ENCODE measurements around the gene PPEF2.

The PPEF2 gene

DNA sequence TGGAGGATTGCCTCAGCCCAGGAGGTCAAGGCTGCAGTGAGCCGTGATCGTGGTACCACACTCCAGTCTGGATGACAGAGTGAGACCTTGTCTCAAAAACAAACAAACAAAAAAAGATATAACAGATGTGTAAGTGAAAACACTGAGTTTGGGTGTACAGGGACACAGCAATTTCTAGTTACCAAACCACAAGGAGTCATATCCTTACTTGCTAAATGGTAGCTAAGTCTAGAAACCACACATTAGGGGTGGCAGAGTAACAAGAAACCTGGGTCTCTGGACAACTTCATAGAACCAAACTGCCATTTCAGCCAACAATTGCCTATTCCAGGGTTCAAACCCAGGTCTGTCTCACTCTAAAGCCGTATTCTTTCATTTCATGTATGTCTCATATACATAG lies 20.8 kb downstream of the PPEF2 start:
- CTCF ChIA-PET, result interaction anchor here (2.1 kb wide), 1 partner anchor 14 kb away, joined by 12 read pairs; no protein-coding TSS in a partner anchor
- POLR2A ChIA-PET, result no interaction called here
- no peak for DNase-seq (ENCODE audit: extremely low spot score)
- TF ChIP-seq, protein P1, sequence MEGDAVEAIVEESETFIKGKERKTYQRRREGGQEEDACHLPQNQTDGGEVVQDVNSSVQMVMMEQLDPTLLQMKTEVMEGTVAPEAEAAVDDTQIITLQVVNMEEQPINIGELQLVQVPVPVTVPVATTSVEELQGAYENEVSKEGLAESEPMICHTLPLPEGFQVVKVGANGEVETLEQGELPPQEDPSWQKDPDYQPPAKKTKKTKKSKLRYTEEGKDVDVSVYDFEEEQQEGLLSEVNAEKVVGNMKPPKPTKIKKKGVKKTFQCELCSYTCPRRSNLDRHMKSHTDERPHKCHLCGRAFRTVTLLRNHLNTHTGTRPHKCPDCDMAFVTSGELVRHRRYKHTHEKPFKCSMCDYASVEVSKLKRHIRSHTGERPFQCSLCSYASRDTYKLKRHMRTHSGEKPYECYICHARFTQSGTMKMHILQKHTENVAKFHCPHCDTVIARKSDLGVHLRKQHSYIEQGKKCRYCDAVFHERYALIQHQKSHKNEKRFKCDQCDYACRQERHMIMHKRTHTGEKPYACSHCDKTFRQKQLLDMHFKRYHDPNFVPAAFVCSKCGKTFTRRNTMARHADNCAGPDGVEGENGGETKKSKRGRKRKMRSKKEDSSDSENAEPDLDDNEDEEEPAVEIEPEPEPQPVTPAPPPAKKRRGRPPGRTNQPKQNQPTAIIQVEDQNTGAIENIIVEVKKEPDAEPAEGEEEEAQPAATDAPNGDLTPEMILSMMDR (IDR thresholded peaks at IDR 0.05; ENCODE audit: control extremely low read depth, extremely low read depth, low read depth, missing control alignments), result no peak

DNA sequence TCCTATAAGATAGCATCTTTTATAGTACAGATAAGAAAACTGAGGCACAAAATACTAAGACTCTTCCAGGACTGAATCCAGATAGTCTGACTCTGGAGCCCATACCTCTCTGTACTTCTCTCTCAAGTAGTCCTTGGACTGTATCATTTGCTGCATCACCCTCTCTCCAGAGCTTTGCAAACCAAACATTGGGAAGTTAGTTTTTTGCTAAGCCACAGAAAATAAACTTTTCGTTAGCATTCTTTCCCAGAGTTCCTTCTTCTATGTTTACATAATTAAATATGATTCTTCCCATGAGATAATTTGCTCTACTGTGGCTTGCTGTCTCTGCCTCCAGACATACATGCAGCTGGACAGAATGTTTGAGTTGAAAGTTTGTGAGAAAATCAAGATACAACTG lies 22.0 kb downstream of the PPEF2 start:
- ChIA-PET CTCF (interaction anchor here (1.5 kb wide), 1 partner anchor 27 kb away, joined by 3 read pairs; no protein-coding TSS in a partner anchor), POLR2A (no interaction called here)
- DNase-seq (ENCODE audit: extremely low spot score), result no peak
- TF ChIP-seq, protein P1 (IDR thresholded peaks at IDR 0.05; ENCODE audit: control extremely low read depth, extremely low read depth, low read depth, missing control alignments), result no peak

DNA sequence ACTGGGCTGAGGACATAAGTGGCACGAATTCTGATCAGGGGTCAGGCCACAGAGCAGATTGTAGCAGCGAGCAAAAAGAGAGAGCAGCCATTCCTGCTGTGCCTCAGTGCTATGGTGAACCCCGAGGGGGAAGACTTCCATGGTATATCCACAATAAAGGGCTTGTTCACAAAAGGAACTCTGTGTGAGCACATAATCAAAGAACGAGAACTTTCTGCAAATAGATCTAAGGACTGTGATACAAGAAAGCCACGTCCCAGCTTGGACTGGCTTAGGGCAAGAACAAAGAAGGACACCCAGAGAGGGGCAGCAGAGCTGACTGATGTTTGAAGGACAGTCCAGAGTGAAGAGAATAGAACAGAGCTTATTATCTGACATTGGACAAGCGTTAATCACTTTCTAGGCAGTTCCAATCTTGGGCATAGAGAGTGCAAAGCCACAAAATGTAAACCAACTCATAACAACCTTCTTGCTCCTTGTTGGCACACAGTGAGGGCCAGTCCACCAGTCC lies 24.0 kb downstream of the PPEF2 start:
- no peak for DNase-seq (ENCODE audit: extremely low spot score)
- ChIA-PET CTCF (interaction anchor here (1.0 to 1.1 kb wide), 2 partner anchors 15 to 30 kb away, joined by 3 to 4 read pairs; no protein-coding TSS in a partner anchor), POLR2A (no interaction called here)
- TF ChIP-seq, protein P1 (IDR thresholded peaks at IDR 0.05; ENCODE audit: control extremely low read depth, extremely low read depth, low read depth, missing control alignments), result no peak

DNA sequence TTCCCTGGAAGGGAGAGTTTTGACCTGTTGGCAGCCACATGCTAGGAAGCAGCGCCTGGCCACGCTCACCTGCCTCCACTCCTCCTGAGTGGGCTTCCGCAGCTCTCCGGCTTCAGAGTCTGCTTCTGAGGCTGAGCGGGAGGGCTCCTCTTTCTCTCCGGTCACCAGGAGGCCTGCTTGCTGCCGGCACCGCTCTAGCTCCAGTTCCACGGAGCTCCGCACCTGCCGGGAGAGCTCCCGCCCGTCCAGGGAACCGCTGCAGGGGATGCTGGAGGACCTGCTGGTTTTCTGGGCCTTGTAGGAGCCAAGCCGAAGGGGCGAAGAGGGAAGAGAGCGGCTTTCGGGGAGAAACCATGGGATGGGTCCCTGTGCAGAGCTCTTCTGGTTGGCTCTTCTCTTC lies 26.0 kb downstream of the PPEF2 start:
- DNase-seq (ENCODE audit: extremely low spot score), result no peak
- TF ChIP-seq, protein P1 (IDR thresholded peaks at IDR 0.05; ENCODE audit: control extremely low read depth, extremely low read depth, low read depth, missing control alignments), result no peak
- CTCF ChIA-PET, result interaction anchor here (1.8 kb wide), 1 partner anchor 19 kb away, joined by 10 read pairs; no protein-coding TSS in a partner anchor
- POLR2A ChIA-PET, result no interaction called here

DNA sequence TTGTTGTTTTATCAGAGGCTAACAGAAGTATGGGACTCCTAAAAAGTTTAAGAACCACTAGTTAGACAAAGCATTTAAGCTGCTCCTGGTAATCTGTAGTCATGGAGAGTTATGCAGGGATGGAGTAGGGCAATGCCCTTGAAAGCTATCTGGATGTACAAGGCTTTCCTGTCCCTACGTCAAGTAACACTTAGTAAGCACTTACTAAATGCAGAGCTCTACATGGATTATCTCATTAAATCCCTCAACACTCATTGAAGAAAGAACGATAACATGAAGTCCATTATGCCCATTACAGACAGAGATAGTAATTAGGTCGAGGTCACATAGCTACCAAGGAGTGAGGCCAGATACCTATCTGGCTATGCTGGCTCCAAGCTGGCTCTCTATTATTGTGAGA lies 33.2 kb downstream of the PPEF2 start:
- POLR2A ChIA-PET, result no interaction called here
- DNase-seq (ENCODE audit: extremely low spot score), result no peak
- CTCF ChIA-PET, result interaction anchor here (0.7 to 1.8 kb wide), 4 partner anchors 18 to 294 kb away, joined by 3 to 6 read pairs (median 3); no protein-coding TSS in a partner anchor
- TF ChIP-seq, protein P1 (IDR thresholded peaks at IDR 0.05; ENCODE audit: control extremely low read depth, extremely low read depth, low read depth, missing control alignments), result no peak

DNA sequence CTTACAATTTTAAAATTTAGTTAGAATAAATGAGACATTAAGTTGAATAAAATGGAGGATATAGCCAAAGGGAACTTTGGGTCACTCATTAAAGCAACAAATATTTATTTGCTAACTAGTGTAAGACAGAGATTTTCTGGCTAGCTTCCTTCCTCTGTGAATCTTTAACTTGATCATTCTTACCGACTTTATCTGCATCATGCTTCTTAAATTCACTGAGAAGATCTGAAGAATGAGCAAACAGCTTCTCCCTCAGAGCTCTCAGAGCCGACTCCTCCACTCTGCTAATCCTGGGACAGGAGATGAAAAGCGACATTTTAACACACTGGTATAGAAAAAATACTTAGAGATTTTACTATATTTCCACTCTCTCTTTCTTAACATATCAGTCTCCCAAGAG lies 35.1 kb downstream of the PPEF2 start:
- no peak for DNase-seq (ENCODE audit: extremely low spot score)
- CTCF ChIA-PET, result interaction anchor here (1.2 to 1.5 kb wide), 3 partner anchors 11 to 28 kb away, joined by 3 to 6 read pairs (median 5); no protein-coding TSS in a partner anchor
- TF ChIP-seq, protein P1 (IDR thresholded peaks at IDR 0.05; ENCODE audit: control extremely low read depth, extremely low read depth, low read depth, missing control alignments), result no peak
- POLR2A ChIA-PET, result no interaction called here

All from GM10248 (cell line).